NCI-H2171 treated with DMSO at 0.1 percent for 48 hours (cell line): ENCODE data around the gene MEIG1.
"Not testable (repeated sequence)": the region's sequence is repeated elsewhere in the genome, so short reads cannot be mapped to it uniquely, and the experiment has no call there.

ENCODE experiments used
- DNase-seq: peaks from one replicate; lab custom pipeline; 2025; lab: John Stamatoyannopoulos, UW

The MEIG1 gene

DNA sequence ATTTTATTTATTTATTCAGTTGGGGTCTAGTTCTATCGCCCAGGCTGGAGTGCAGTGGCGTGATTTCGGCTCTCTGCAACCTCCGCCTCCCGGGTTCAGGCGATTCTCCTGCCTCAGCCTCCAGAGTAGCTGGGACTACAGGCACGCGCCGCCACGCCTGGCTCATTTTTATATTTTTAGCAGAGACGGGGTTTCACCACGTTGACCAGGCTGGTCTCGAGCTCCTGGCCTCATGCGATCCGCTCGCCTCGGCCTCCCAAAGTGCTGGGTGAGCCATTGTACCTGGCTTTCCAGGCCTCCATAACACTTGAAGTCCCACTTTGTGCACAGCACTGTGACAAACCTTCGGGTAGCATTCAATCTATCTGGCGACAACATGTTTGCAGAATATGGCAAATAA lies 4.3 kb upstream of the MEIG1 start:
- no peak for DNase-seq

DNA sequence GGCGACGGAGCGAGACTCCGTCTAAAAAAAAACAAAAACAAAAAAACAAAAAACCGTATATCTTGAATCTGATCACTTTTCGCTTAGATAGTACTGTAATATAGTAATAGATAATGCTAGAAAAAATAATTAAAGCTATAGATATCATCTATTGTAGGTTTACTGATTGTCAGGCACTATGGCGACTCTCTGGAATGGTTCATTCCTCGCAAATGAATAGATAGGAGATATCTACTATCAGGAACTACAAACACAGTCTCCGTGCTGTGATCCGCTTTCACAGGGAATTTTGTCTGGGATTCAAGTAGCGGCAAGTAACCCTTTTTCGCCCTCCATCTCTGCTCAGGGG lies 342 bp upstream of the MEIG1 start:
- DNase-seq, result no peak

DNA sequence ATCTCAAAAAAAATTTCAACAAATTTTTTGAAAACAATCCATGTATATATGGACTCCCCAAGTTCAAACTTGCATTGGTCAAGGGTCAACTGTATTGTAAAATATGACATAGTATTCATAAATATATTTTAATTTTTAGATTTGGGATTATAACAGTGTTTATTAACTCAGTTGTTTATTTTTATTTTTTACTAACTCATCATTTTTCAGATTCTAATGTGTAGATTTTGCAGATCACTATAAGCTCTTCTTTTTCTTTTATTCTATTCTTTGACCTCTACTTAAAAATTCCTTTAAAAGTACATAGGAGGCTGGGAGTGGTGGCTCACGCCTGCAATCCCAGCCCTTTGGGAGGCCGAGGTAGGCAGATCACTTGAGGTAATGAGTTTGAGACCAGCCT lies 8.7 kb downstream of the MEIG1 start:
- no peak for DNase-seq

DNA sequence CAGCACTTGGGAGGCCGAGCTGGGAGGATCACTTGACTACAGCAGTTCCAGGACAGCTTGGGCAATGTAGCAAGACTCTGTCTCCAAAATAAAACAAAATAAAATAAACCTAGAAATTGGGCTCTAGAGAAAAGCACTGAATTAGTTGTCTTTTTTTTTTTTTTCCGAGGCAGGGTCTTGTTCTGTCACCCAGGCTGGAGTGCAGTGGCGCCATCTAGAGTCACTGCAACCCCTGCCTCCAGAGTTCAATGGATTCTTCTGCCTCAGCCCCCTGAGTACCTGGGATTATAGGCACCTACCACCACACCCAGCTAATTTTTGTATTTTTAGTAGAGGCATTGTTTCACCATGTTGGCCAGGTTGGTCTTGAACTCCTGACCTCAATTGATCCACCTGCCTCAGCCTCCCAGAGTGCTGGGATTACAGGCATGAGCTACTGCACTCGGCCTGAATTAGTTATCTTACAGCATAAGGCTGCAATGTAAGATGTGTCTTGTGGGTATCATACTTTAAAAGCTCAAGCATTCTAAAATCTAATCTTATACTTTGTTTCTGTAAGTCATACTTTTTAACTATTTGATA lies 12.8 kb downstream of the MEIG1 start:
- DNase-seq, result peak; percentile 1

DNA sequence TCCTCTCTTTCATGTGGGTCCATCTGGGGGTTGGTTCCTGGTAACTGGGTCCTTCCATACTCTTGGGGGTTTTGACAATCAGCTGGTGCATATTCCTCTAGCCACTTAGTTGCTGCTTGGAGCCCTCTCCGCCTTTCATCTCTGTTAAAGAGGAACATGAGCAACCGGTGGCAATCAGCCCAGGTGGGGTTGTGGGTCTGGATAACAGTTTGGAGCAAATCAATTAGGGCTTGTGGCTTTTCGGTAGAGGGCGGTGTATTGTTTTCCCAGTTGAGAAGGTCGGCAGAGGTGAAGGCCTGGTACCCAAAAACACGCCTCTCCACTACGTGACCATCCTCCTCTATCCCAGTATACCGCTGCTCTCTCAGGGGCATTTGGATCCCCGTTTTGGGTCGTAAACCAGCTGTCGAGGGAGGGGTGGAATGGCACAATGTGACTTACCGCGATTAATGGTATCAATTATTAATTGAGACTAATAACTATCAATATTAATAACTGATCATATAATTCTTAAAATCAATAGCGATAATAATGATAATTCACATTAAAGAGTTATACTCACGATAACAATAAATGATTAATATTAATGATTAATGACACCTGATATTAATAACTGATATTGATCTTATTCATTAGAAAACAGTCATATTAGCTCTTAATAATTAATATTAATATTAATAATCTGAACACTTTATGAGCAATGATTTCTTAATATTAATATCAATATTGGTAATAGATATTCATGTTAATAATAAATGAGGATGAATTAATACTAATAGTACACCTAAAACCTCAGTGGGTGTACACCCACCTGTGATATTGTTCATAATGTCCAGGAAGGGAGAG lies 15.2 kb downstream of the MEIG1 start:
- DNase-seq, result not testable (repeated sequence)

DNA sequence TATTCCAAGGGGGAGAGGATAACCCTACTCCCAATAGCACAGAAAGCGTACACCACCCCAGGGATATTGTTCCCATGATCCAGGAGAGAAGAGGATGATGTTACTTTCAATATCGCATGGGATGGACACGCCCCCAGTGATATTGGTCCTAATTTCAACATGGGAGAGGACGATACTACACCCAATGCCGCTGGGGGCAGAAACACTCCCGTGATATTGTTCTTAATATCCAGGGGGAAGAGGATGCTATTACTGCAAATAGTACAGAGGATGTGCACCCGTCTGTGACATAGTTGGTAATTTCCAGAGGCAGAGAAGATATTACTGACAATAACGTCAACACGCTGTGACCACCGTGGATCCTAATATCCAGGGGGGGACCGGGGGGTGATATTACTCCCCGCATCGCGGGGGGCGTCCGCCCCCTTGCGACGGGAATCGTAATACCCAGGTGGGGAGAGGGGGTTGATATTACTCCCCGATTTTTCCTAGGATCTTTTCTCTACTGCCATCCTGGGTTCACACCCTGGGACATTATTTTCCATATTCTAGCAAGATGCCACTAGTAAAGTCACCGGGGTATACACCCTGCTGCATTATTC lies 16.6 kb downstream of the MEIG1 start:
- DNase-seq, result peak; percentile 4

DNA sequence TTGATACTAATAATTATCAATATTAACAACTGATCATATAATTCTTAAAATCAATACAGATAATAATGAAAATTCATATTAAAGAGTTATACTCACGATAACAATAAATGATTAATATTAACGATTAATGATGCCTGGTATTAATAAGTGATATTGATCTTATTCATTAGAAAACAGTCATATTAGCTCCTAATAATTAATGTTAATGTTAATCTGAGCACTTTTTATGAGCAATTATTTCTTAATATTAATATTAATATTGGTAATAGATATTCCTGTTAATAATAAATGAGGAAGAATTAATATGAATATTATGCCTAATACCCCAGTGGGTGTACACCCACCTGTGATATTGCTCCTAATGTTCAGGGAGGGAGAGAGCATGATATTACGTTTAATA lies 23.6 kb downstream of the MEIG1 start:
- DNase-seq, result no peak

DNA sequence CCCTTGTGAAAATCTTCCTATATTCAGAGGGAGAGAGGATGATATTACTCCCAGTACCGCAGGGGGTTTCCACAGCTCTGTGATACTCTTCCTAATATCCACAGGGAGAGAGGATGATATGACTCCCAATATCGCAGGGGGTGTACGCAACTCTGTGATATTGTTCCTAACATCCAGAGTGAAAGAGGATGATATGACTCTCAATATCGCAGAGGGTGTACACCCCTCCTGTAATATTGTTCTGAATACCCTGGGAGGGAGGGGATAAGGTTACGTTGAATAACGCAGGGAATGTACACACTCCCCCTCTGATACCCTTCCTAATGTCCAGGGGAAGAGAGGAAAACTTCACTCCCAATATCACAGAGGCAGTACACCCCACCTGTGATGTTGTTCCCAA lies 30.4 kb downstream of the MEIG1 start:
- not testable (repeated sequence) for DNase-seq

DNA sequence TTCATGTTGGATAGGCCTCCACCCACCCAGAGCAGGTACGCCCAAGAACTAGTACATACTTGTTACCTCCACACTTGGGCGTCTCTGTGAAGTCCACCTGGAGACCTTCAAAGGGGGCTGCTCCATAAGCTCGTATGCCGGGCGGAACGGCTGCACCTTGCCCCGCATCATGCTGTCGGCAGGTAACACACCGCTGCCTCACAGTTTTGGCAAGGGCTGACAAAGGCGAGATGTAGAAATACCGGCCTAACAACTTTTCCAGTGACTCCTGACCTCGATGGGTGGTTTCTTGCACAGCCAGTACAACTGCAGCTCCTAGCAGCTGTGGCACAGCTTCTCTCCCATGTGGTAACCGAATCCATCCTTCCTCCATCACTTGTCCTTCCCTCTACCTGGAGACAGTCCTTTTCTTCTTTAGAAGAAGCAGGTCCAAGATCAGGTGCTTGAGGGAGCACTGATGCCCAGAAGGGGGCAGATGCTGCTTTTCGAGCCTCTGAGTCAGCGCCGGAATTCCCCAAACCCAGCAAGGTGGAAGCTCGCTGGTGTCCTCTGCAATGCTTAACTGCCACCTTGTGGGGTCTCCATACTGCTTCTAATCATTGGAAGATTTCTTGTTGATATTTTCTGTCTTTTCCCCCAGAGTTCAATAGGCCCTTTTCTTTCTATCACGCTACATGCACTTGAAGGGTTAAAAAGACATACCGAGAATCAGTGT lies 32.0 kb downstream of the MEIG1 start:
- DNase-seq, result not testable (repeated sequence)

DNA sequence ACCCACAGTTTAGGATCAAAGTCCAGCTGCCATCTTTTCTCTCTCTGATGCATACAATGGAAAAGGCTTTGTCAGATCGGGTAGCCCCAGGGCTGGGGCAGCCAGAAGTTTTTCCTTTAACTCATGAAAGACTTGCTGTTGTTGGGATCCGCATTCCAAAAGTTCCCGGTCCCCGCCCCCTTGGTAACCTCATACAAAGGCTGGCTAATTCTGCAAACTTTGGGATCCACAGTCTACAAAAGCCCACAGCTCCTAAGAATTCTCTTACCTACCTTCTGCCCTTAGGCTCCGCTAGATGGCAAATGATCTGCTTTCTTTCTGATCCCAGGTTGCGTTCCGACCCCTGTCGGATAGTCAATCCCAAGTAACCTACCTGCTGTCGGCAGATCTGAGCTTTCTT lies 33.1 kb downstream of the MEIG1 start:
- not testable (repeated sequence) for DNase-seq

DNA sequence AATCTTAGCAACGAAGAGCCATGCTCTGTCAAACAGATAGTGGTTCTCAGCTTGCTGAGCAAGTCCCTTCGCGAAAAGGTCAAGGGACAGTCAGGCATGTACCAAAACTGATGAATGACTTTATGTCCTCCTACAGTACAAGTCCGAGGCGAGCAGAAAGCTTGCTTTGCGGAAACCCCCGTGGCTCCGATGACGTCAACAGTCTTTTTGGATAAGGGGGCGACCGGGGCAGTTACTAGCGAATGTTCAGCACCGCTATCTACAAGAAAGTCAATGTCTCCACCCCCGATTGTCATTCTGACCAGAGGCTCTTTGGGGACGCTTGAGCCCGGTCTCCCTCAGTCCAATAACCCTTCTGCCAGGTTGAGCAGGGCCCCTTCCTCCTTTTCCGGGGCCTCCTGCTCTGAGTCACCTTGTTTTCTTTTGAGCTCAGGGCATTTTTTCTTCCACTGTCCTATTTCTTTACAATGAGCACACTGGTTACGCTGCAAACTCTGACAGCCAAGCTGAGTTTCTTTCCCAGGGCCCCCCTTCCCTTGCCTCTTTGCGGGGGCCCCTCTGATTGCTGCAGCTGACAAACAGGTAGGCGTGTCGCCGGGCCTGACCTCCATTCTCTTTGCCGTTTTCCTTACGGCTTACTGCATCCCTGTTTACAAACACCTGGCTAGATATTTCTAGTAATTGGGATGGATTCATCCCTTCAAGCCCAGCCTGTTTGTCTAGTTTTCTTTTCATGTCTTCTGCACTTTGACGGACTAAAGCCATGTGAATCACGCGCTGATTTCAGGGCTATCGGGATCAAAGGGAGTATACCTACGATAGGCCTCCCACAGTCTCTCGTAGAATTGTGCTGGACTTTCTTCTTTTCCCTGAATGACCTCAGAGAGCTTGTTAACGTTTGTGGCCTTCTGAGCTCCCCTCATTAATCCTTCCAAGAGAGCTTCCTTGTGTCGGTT lies 34.6 kb downstream of the MEIG1 start:
- not testable (repeated sequence) for DNase-seq

DNA sequence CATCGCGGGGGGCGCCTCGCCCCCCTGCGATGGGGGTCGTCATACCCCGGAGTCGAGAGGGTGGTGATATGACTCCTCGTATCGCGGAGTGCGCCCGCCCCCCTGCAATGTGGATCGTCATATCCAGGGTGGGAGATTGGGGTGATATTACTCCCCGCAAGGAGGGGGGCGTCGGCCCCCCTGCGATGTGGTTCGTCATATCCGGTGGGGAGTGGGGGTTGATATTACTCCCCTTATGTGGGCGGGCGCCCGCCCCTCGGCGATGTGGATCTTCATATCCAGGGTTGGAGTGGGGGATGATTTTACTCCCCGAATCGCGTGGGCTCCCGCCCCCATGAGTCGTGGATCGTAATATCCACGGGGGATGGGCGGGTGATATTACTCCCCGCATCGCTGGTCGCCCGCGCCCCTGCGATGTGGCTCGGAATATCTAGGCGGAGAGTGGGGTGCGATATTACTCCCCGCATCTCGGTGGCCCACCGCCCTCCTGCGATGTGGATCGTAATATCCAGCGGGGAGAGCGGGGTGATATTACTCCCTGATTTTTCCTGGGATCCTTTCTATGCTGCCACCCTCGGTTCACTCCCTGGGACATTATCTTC lies 36.9 kb downstream of the MEIG1 start:
- DNase-seq, result no peak

DNA sequence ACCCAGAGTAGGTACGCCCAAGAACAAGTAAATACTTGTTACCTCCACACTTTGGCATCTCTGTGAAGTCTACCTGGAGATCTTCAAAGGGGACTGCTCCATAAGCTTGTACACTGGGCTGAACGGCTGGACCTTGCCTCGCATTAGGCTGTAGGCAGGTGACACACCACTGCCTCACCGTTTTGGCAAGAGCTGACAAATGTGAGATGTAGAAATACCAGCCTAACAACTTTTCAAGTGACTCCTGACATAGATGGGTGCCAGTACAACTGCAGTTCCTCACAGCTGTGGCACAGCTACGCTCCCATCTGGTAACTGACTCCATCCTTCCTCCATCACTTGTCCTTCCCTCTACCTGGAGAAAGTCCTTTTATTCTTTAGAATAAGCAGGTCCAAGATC lies 54.3 kb downstream of the MEIG1 start:
- DNase-seq, result not testable (repeated sequence)

DNA sequence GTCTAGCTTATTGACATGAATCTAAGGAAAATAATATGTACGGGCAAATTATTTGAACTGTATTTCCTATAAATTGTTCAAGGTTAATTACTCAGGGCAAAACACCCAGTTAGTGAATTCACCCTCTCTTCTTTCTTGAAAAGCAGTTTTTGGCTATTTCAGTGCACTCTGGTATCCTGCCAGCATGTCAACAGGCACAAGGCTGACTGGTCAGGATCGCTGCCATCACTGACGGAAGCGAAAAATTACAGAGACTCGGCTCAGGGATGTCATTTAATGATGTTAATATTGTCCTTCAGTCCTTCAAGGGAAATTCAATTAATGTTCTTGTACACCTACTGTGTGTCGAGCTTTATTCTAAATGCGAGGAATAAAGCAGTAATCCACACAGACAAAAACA lies 56.3 kb downstream of the MEIG1 start:
- DNase-seq, result no peak

DNA sequence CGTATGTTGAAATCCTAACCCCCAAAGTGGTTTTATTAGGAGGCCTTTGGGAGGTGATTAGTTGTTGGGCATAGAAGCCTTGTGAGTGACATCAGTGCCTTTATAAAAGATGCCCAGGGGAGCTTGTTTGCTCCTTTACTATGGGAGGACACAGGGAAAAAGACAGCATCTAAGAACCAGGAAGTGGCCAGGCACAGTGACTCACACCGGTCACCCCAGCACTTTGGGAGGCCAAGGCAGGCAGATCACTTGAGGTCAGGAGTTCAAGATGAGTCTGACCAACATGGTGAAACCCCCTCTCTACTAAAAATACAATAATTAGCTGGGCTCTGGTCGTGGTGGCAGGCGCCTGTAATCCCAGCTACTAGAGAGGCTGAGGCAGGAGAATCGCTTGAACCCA lies 61.8 kb downstream of the MEIG1 start:
- not testable (repeated sequence) for DNase-seq
